ENCODE data around the gene CCL13.

DNA sequence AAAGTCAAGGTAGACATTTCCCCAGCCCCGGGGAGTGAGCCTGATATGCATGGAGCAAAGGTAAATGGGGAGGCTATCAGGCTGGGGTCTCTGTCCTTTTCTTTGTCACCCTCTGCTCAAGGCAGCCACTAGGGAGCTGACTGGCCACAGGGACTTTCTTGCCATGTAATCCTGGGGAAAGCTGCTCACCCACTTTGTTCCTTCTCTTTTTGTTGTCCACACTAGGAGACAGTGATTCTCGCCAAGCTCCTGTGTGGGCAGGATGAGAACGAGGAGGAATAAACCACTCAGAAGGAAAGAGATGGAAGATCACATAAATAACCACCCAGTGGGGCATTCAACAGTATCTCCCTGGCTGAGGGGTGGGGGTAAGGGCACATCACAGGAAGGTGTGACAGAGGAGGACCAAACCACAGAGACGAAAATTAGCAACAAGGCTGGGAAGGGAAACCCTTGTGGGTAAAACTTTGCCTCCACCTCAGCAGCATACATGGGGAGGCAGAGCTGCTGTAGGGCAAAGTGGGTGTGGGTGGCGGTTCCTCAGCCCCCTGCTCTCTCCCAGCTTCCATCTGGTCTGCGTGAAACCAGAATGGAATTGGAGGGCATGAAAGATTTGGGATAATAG is 33.0 kb downstream of the CCL13 start:
- TF ChIP-seq CTCF (IDR thresholded peaks at IDR 0.05; ENCODE audit: poor library complexity), result no peak
- no peak for TF ChIP-seq EZH2phosphoT487 (IDR thresholded peaks at IDR 0.05; ENCODE audit: low read depth, severe bottlenecking, unreplicated experiment)
- TF ChIP-seq EZH2 (IDR thresholded peaks at IDR 0.05; ENCODE audit: borderline replicate concordance), result no peak

Measured in hepatocyte (in vitro differentiated cells).